Tibial artery (tissue), 4 donors: ENCODE results near the gene PRR19.

ENCODE experiments used
- DNase-seq, 2 donors: peaks; one replicate each; pipeline ENCODE4 v3.0.0-alpha.2; 2019
- H3K27ac ChIP-seq, 2 donors: fragments of 200-600 bp; sonication (generic) in 1 of 2; 1 replicate in 1 of 2; 2 replicates in 1 of 2; pipeline ENCODE4 v1.5.1; 2018 to 2019; ENCODE audit warnings: mild to moderate bottlenecking in 1 of 2
- H3K27me3 ChIP-seq, 2 donors: fragments of 200-600 bp; sonication (generic) in 1 of 2; one replicate each; pipeline versions ENCODE4 v1.5.1 to v1.6.0; 2016 to 2019
- H3K36me3 ChIP-seq, 3 donors: fragments of 200-600 bp; sonication (generic) in 2 of 3; one replicate each; pipeline ENCODE4 v1.5.1; 2016 to 2019; ENCODE audit warnings: mild to moderate bottlenecking in 2 of 3
- H3K4me1 ChIP-seq, 4 donors: fragments of 200-600 bp; sonication (generic) in 2 of 4; 1 replicate in 3 of 4; 2 replicates in 1 of 4; pipeline ENCODE4 v1.5.1; 2016 to 2019
- H3K4me3 ChIP-seq, 2 donors: fragments of 200-600 bp; sonication (generic) in 1 of 2; 1 replicate in 1 of 2; 2 replicates in 1 of 2; pipeline ENCODE4 v1.5.1; 2018 to 2019; ENCODE audit warnings: mild to moderate bottlenecking in 2 of 2
- H3K9me3 ChIP-seq, 3 donors: fragments of 200-600 bp; sonication (generic) in 1 of 3; one replicate each; pipeline ENCODE4 v1.5.1; 2016 to 2019
- CTCF ChIP-seq, 2 experiments: fragments of 200-600 bp in 1 of 2; fragments of 450-650 bp in 1 of 2; IDR thresholded peaks; one replicate each; pipeline ENCODE4 v1.5.1; 2017 to 2019; ENCODE audit warnings: antibody characterized with exemption in 2 of 2, mild to moderate bottlenecking in 1 of 2, moderate library complexity in 1 of 2
- intact Hi-C: fragments of 100-400 bp; cut with DNase I; formaldehyde crosslinking; loops from one replicate; pipeline ENCODE4 v1.15.0; 2023; ENCODE audit warnings: low total_unique reads

PRR19 gene

GRCh38 chr19:42288881-42289555 is 12.9 kb upstream of the PRR19 start:
- intact Hi-C loops, result no loop called here
- Histone ChIP-seq H3K27me3 (no peaks in the 10 kb centered on the region), H3K36me3 (peaks cover 52 to 77% (median 73%) of the 10 kb centered on the region in 3 donors), H3K4me1 (peaks cover 0 to 26% (median 25%) of the 10 kb centered on the region in 4 donors), H3K4me3 (no peak overlapping the region), H3K9me3 (no peaks in the 10 kb centered on the region), H3K27ac (no peak overlapping the region)
- DNase-seq, result no peak
- TF ChIP-seq CTCF (IDR thresholded peaks at IDR 0.05), result no peak

- no peak for TF ChIP-seq CTCF (IDR thresholded peaks at IDR 0.05)
- DNase-seq, result no peak
- no peaks in the 10 kb centered on the region for H3K27me3 ChIP-seq
- no peak overlapping the region for H3K4me3 ChIP-seq
- no peak overlapping the region for H3K27ac ChIP-seq
- intact Hi-C loops, result loop anchor here (10.0 kb wide), 1 partner anchor 155 kb away; the partner anchor contains the start of gene POU2F2
- no peaks in the 10 kb centered on the region for H3K9me3 ChIP-seq
- H3K36me3 ChIP-seq, result peaks cover 52 to 83% (median 79%) of the 10 kb centered on the region in 3 donors
- peaks cover 0 to 25% (median 24%) of the 10 kb centered on the region in 4 donors for H3K4me1 ChIP-seq
Measured at GRCh38 chr19:42289556-42290041, 12.3 kb upstream of the PRR19 start.

- DNase-seq, result no peak
- TF ChIP-seq CTCF (IDR thresholded peaks at IDR 0.05), result no peak
- H3K27me3 ChIP-seq, result no peaks in the 10 kb centered on the region
- H3K27ac ChIP-seq, result no peak overlapping the region
- intact Hi-C loops, result loop anchor here (10.0 kb wide), 1 partner anchor 155 kb away; the partner anchor contains the start of gene POU2F2
- H3K4me1 ChIP-seq, result peaks cover 0 to 19% (median 19%) of the 10 kb centered on the region in 4 donors
- H3K4me3 ChIP-seq, result no peak overlapping the region
- peaks cover 52 to 88% (median 84%) of the 10 kb centered on the region in 3 donors for H3K36me3 ChIP-seq
- H3K9me3 ChIP-seq, result no peaks in the 10 kb centered on the region
Measured at GRCh38 chr19:42290136-42290522, 11.8 kb upstream of the PRR19 start.

- TF ChIP-seq CTCF (IDR thresholded peaks at IDR 0.05), result peak; percentile 18 to 24
- Histone ChIP-seq H3K27ac (no peak overlapping the region), H3K4me1 (peaks cover 0 to 13% (median 13%) of the 10 kb centered on the region in 4 donors), H3K36me3 (peaks cover 52 to 95% (median 85%) of the 10 kb centered on the region in 3 donors), H3K9me3 (no peaks in the 10 kb centered on the region), H3K4me3 (no peak overlapping the region), H3K27me3 (no peaks in the 10 kb centered on the region)
- no peak for DNase-seq
- intact Hi-C loops, result loop anchor here (10.0 kb wide), 1 partner anchor 156 kb away; the partner anchor contains the start of gene POU2F2
Measured at GRCh38 chr19:42290523-42291434, 11.2 kb upstream of the PRR19 start.

GRCh38 chr19:42291435-42291810 is 10.5 kb upstream of the PRR19 start:
- no peak overlapping the region for H3K4me3 ChIP-seq

More at GRCh38 chr19:42291435-42291810, 10.5 kb upstream of the PRR19 start:
- no peak for DNase-seq
- H3K36me3 ChIP-seq, result peaks cover 52 to 95% (median 85%) of the 10 kb centered on the region in 3 donors
- peaks cover 0 to 9% (median 6%) of the 10 kb centered on the region in 4 donors for H3K4me1 ChIP-seq
- intact Hi-C loops, result loop anchor here (10.0 kb wide), 1 partner anchor 157 kb away; the partner anchor contains the start of gene POU2F2
- no peaks in the 10 kb centered on the region for H3K9me3 ChIP-seq
- TF ChIP-seq CTCF (IDR thresholded peaks at IDR 0.05), result no peak
- no peaks in the 10 kb centered on the region for H3K27me3 ChIP-seq
- no peak overlapping the region for H3K27ac ChIP-seq
